Neuronal stem cell (in vitro differentiated cells): Measurements from ENCODE around the gene NT5C3B.
"Not testable (repeated sequence)": the region's sequence is repeated elsewhere in the genome, so short reads cannot be mapped to it uniquely, and the experiment has no call there.

ENCODE experiments used
- DNase-seq: peaks from one replicate; pipeline ENCODE4 v3.0.0-alpha.2; 2013; ENCODE audit warnings: low spot score
- H2AFZ ChIP-seq: one replicate; pipeline ENCODE4 v1.6.1; 2013; ENCODE audit warnings: mild to moderate bottlenecking, low read length, inconsistent platforms
- H2AK5ac ChIP-seq: 2 replicates; pipeline ENCODE4 v1.6.1; 2013; ENCODE audit warnings: low read depth, mild to moderate bottlenecking, inconsistent platforms, low read length, moderate library complexity, mixed read lengths
- H2BK120ac ChIP-seq: 2 replicates; pipeline ENCODE4 v1.6.1; 2013; ENCODE audit warnings: low read depth, mild to moderate bottlenecking, inconsistent platforms, low read length, moderate library complexity, mixed read lengths
- H2BK12ac ChIP-seq: one replicate; pipeline ENCODE4 v1.6.1; 2013; ENCODE audit warnings: low read length, inconsistent platforms
- H2BK15ac ChIP-seq: 2 replicates; pipeline ENCODE4 v1.6.1; 2013; ENCODE audit warnings: mild to moderate bottlenecking, low read length, inconsistent platforms, mixed read lengths
- H2BK5ac ChIP-seq: one replicate; pipeline ENCODE4 v1.6.1; 2013; ENCODE audit warnings: inconsistent platforms, mild to moderate bottlenecking, low read length, moderate library complexity
- H3K14ac ChIP-seq: one replicate; pipeline ENCODE4 v1.6.1; 2013; ENCODE audit warnings: low read length, inconsistent platforms
- H3K18ac ChIP-seq: 2 replicates; pipeline ENCODE4 v1.6.1; 2013; ENCODE audit warnings: low read length, inconsistent platforms
- H3K23ac ChIP-seq: 2 replicates; pipeline ENCODE4 v1.6.1; 2013; ENCODE audit warnings: low read depth, mild to moderate bottlenecking, mixed read lengths, low read length, inconsistent platforms; ENCODE audit not compliant: poor library complexity
- H3K27ac ChIP-seq: replicated peaks from 3 replicates; pipeline ENCODE4 v1.5.1; 2013; ENCODE audit warnings: low read length, inconsistent platforms
- H3K27me3 ChIP-seq, 3 experiments: 2 replicates each; pipeline ENCODE4 v1.6.1; 2013; ENCODE audit warnings: low read length in 3 of 3, mild to moderate bottlenecking in 2 of 3, inconsistent platforms in 1 of 3, low read depth in 1 of 3, mixed read lengths in 1 of 3, moderate library complexity in 1 of 3; ENCODE audit not compliant: control insufficient read depth in 3 of 3, insufficient read depth in 3 of 3
- H3K36me3 ChIP-seq, 2 donors: replicated peaks in 1 of 2; 2 replicates each; pipeline ENCODE4 v1.6.1; 2013; ENCODE audit warnings: low read length in 2 of 2; ENCODE audit not compliant: control insufficient read depth in 2 of 2, insufficient read depth in 2 of 2
- H3K4ac ChIP-seq: 2 replicates; pipeline ENCODE4 v1.6.1; 2013; ENCODE audit warnings: inconsistent platforms, mild to moderate bottlenecking, low read length, moderate library complexity
- H3K4me1 ChIP-seq, 2 donors: 1 replicate in 1 of 2; 2 replicates in 1 of 2; pipeline ENCODE4 v1.6.1; 2013; ENCODE audit warnings: low read length in 2 of 2, low read depth in 1 of 2; ENCODE audit not compliant: control insufficient read depth in 2 of 2, insufficient read depth in 1 of 2
- H3K4me2 ChIP-seq: one replicate; pipeline ENCODE4 v1.6.1; 2013; ENCODE audit warnings: mild to moderate bottlenecking, low read length, inconsistent platforms; ENCODE audit not compliant: insufficient read depth, poor library complexity, severe bottlenecking
- H3K4me3 ChIP-seq, 2 donors: 2 replicates each; pipeline ENCODE4 v1.5.1; 2013; ENCODE audit warnings: low read length in 2 of 2, mild to moderate bottlenecking in 2 of 2, inconsistent platforms in 1 of 2, moderate library complexity in 1 of 2
- H3K79me1 ChIP-seq: one replicate; pipeline ENCODE4 v1.6.1; 2013; ENCODE audit warnings: low read depth, mild to moderate bottlenecking, inconsistent platforms, low read length, moderate library complexity
- H3K9ac ChIP-seq: one replicate; pipeline ENCODE4 v1.6.1; 2013; ENCODE audit warnings: mild to moderate bottlenecking, low read depth, low read length, inconsistent platforms; ENCODE audit not compliant: poor library complexity
- H3K9me3 ChIP-seq, 2 donors: replicated peaks in 1 of 2; 2 replicates each; pipeline versions ENCODE3 to v1.6.1; 2013; ENCODE audit warnings: low read length in 2 of 2, mild to moderate bottlenecking in 2 of 2, inconsistent platforms in 1 of 2, low read depth in 1 of 2, mixed read lengths in 1 of 2, moderate library complexity in 1 of 2; ENCODE audit not compliant: control insufficient read depth in 2 of 2, insufficient read depth in 1 of 2
- H4K8ac ChIP-seq: one replicate; pipeline ENCODE4 v1.6.1; 2013; ENCODE audit warnings: low read depth, mild to moderate bottlenecking, inconsistent platforms, low read length, moderate library complexity
- H4K91ac ChIP-seq: one replicate; pipeline ENCODE4 v1.6.1; 2013; ENCODE audit warnings: low read length, low read depth, mild to moderate bottlenecking, inconsistent platforms; ENCODE audit not compliant: poor library complexity
- WGBS, 2 donors: extraction: QIAGEN DNeasy Blood & Tissue Kit; methylation state at CpG; one replicate each; pipeline ENCODE4 v1.1.7; 2013; ENCODE audit warnings: missing lambda C conversion rate in 2 of 2, mixed read lengths in 1 of 2; ENCODE audit not compliant: insufficient read length in 2 of 2, insufficient replicate concordance in 1 of 2; ENCODE audit errors: extremely low coverage in 2 of 2; 5-methylcytosine and 5-hydroxymethylcytosine counted together

The NT5C3B gene

GRCh38 chr17:41860254-41860931 lies 24.4 kb upstream of the NT5C3B start:
- no peak overlapping the region for H4K91ac ChIP-seq
- H3K27me3 ChIP-seq: no peaks in the 10 kb centered on the region
- no peak overlapping the region for H3K14ac ChIP-seq
- H3K9ac ChIP-seq: no peak overlapping the region
- no peak overlapping the region for H2BK5ac ChIP-seq
- peaks cover 6 to 7% of the 10 kb centered on the region in 2 donors for H3K4me1 ChIP-seq
- H3K4ac ChIP-seq: no peak overlapping the region
- H3K23ac ChIP-seq: no peak overlapping the region
- WGBS, 2 donors: no CpG with 5 or more reads among the region's 3 CpGs
- H3K4me2 ChIP-seq: no peak overlapping the region
- DNase-seq: no peak
- H2AK5ac ChIP-seq: no peak overlapping the region
- no peak overlapping the region for H4K8ac ChIP-seq
- H2BK12ac ChIP-seq: no peak overlapping the region
- H3K79me1 ChIP-seq: peaks cover 8% of the 10 kb centered on the region
- no peaks in the 10 kb centered on the region for H3K9me3 ChIP-seq
- no peaks in the 10 kb centered on the region for H3K36me3 ChIP-seq
- no peak overlapping the region for H2BK120ac ChIP-seq
- H2AFZ ChIP-seq: no peak overlapping the region
- H3K4me3 ChIP-seq: no peak overlapping the region
- H3K18ac ChIP-seq: no peak overlapping the region
- H3K27ac ChIP-seq: no peak overlapping the region
- H2BK15ac ChIP-seq: no peak overlapping the region

- H4K8ac ChIP-seq, H2AFZ ChIP-seq, H3K9ac ChIP-seq, H3K4ac ChIP-seq, H3K4me1 ChIP-seq, H3K23ac ChIP-seq, H3K79me1 ChIP-seq, H3K27ac ChIP-seq, H3K18ac ChIP-seq, H4K91ac ChIP-seq, H2BK12ac ChIP-seq, H2BK5ac ChIP-seq, H3K14ac ChIP-seq, H3K4me3 ChIP-seq, H3K9me3 ChIP-seq, DNase-seq, H2AK5ac ChIP-seq, H3K4me2 ChIP-seq, H3K27me3 ChIP-seq, H2BK120ac ChIP-seq, H2BK15ac ChIP-seq: not testable (repeated sequence)
- no CpG with 5 or more reads among the region's 14 CpGs for WGBS, 2 donors
- H3K36me3 ChIP-seq: peaks cover 15 to 65% of the 10 kb centered on the region in 2 donors
These were observed 15.3 kb upstream of the NT5C3B start for GRCh38 chr17:41851382-41851781.

- H2AK5ac ChIP-seq: no peak overlapping the region
- H3K9ac ChIP-seq: no peak overlapping the region
- no peak for DNase-seq
- H3K4me3 ChIP-seq: no peak overlapping the region
- no peaks in the 10 kb centered on the region for H3K27me3 ChIP-seq
- H2BK120ac ChIP-seq: no peak overlapping the region
- H3K18ac ChIP-seq: no peak overlapping the region
- H2BK15ac ChIP-seq: no peak overlapping the region
- H3K9me3 ChIP-seq: peaks cover 0 to 4% of the 10 kb centered on the region in 2 donors
- H2BK12ac ChIP-seq: no peak overlapping the region
- no CpG with 5 or more reads among the region's 4 CpGs for WGBS, 2 donors
- no peak overlapping the region for H4K8ac ChIP-seq
- no peak overlapping the region for H3K4me2 ChIP-seq
- no peak overlapping the region for H3K27ac ChIP-seq
- H3K36me3 ChIP-seq: peaks cover 11 to 56% of the 10 kb centered on the region in 2 donors
- H3K4me1 ChIP-seq: no peaks in the 10 kb centered on the region
- H3K23ac ChIP-seq: no peak overlapping the region
- H3K79me1 ChIP-seq: peaks cover 3% of the 10 kb centered on the region
- H3K14ac ChIP-seq: no peak overlapping the region
- no peak overlapping the region for H3K4ac ChIP-seq
- H4K91ac ChIP-seq: no peak overlapping the region
- no peak overlapping the region for H2BK5ac ChIP-seq
- H2AFZ ChIP-seq: no peak overlapping the region
These were observed 13.4 kb upstream of the NT5C3B start for GRCh38 chr17:41849251-41849990.

GRCh38 chr17:41848788-41849187 lies 12.8 kb upstream of the NT5C3B start:
- Histone ChIP-seq H3K14ac (no peak overlapping the region), H3K27me3 (no peaks in the 10 kb centered on the region), H3K4me1 (no peaks in the 10 kb centered on the region), H3K79me1 (peaks cover 3% of the 10 kb centered on the region), H2AFZ (no peak overlapping the region), H4K91ac (no peak overlapping the region), H3K18ac (no peak overlapping the region), H3K9ac (no peak overlapping the region), H4K8ac (no peak overlapping the region), H3K4me2 (no peak overlapping the region), H2BK120ac (no peak overlapping the region), H3K36me3 (peaks cover 6 to 50% of the 10 kb centered on the region in 2 donors), H2AK5ac (no peak overlapping the region), H3K27ac (no peak overlapping the region), H2BK12ac (no peak overlapping the region), H3K23ac (no peak overlapping the region), H2BK5ac (no peak overlapping the region), H3K4ac (no peak overlapping the region), H3K9me3 (peaks cover 0 to 4% of the 10 kb centered on the region in 2 donors), H2BK15ac (no peak overlapping the region), H3K4me3 (no peak overlapping the region)
- DNase-seq: no peak
- no CpG with 5 or more reads among the region's 4 CpGs for WGBS, 2 donors
